ENCODE measurements around the gene LYST.

Gene LYST

GRCh38 chr1:235714205-235714897 lies 152.4 kb downstream of the LYST start:
- Histone ChIP-seq H3K27me3 (ENCODE audit: insufficient read depth, low read length, poor library complexity, severe bottlenecking) (no peaks in the 10 kb centered on the region), H3K9me2 (replicated peaks; ENCODE audit: low read depth, low read length) (no peaks in the 10 kb centered on the region), H3K4me3 (ENCODE audit: low read length, poor library complexity, severe bottlenecking) (no peak overlapping the region), H3K4me2 (ENCODE audit: low read depth, low read length, poor library complexity, severe bottlenecking) (no peak overlapping the region), H3K9me3 (ENCODE audit: insufficient read depth, low read depth, low read length) (no peaks in the 10 kb centered on the region), H3K36me3 (ENCODE audit: insufficient read depth, low read length) (no peaks in the 10 kb centered on the region), H3K9ac (ENCODE audit: low read depth, low read length, poor library complexity, severe bottlenecking) (no peak overlapping the region), H3K4me1 (ENCODE audit: insufficient read depth, low read length, poor library complexity, severe bottlenecking) (peaks cover 10% of the 10 kb centered on the region), H4K20me1 (ENCODE audit: insufficient read depth, low read length, poor library complexity, severe bottlenecking) (no peaks in the 10 kb centered on the region), H2AFZ (ENCODE audit: low read length) (no peak overlapping the region), H3F3A (ENCODE audit: low read depth) (no peaks in the 10 kb centered on the region), H3K79me2 (ENCODE audit: insufficient read depth, low read length) (no peaks in the 10 kb centered on the region)
- TF ChIP-seq EZH2phosphoT487 (IDR thresholded peaks at IDR 0.05; ENCODE audit: borderline replicate concordance) (no peak), CTCF (conservative IDR thresholded peaks at IDR 0.05; ENCODE audit: low read length) (no peak)

- Histone ChIP-seq H3K9me3 (ENCODE audit: insufficient read depth, low read depth, low read length) (no peaks in the 10 kb centered on the region), H3K4me1 (ENCODE audit: insufficient read depth, low read length, poor library complexity, severe bottlenecking) (peaks cover 18% of the 10 kb centered on the region), H3K4me3 (ENCODE audit: low read length, poor library complexity, severe bottlenecking) (no peak overlapping the region)
Observed at GRCh38 chr1:235712812-235713211, 153.9 kb downstream of the LYST start.

GRCh38 chr1:235710687-235711086 lies 156.0 kb downstream of the LYST start:
- Histone ChIP-seq H3K9ac (ENCODE audit: low read depth, low read length, poor library complexity, severe bottlenecking) (no peak overlapping the region), H3K36me3 (ENCODE audit: insufficient read depth, low read length) (no peaks in the 10 kb centered on the region), H4K20me1 (ENCODE audit: insufficient read depth, low read length, poor library complexity, severe bottlenecking) (no peaks in the 10 kb centered on the region), H3K9me3 (ENCODE audit: insufficient read depth, low read depth, low read length) (no peaks in the 10 kb centered on the region), H3K4me1 (ENCODE audit: insufficient read depth, low read length, poor library complexity, severe bottlenecking) (peaks cover 18% of the 10 kb centered on the region), H3F3A (ENCODE audit: low read depth) (no peaks in the 10 kb centered on the region), H3K4me3 (ENCODE audit: low read length, poor library complexity, severe bottlenecking) (no peak overlapping the region), H3K79me2 (ENCODE audit: insufficient read depth, low read length) (no peaks in the 10 kb centered on the region), H2AFZ (ENCODE audit: low read length) (no peak overlapping the region), H3K27me3 (ENCODE audit: insufficient read depth, low read length, poor library complexity, severe bottlenecking) (no peaks in the 10 kb centered on the region), H3K9me2 (replicated peaks; ENCODE audit: low read depth, low read length) (no peaks in the 10 kb centered on the region), H3K4me2 (ENCODE audit: low read depth, low read length, poor library complexity, severe bottlenecking) (no peak overlapping the region)
- no peak for TF ChIP-seq EZH2phosphoT487 (IDR thresholded peaks at IDR 0.05; ENCODE audit: borderline replicate concordance)
- TF ChIP-seq CTCF (conservative IDR thresholded peaks at IDR 0.05; ENCODE audit: low read length), result no peak

More at GRCh38 chr1:235712812-235713211, 153.9 kb downstream of the LYST start:
- no peaks in the 10 kb centered on the region for H3K9me2 ChIP-seq (replicated peaks; ENCODE audit: low read depth, low read length)
- no peaks in the 10 kb centered on the region for H3K27me3 ChIP-seq (ENCODE audit: insufficient read depth, low read length, poor library complexity, severe bottlenecking)
- H2AFZ ChIP-seq (ENCODE audit: low read length), result no peak overlapping the region
- H3K79me2 ChIP-seq (ENCODE audit: insufficient read depth, low read length), result no peaks in the 10 kb centered on the region
- TF ChIP-seq EZH2phosphoT487 (IDR thresholded peaks at IDR 0.05; ENCODE audit: borderline replicate concordance) (no peak), CTCF (conservative IDR thresholded peaks at IDR 0.05; ENCODE audit: low read length) (no peak)
- H3K4me2 ChIP-seq (ENCODE audit: low read depth, low read length, poor library complexity, severe bottlenecking), result no peak overlapping the region
- no peaks in the 10 kb centered on the region for H4K20me1 ChIP-seq (ENCODE audit: insufficient read depth, low read length, poor library complexity, severe bottlenecking)
- H3F3A ChIP-seq (ENCODE audit: low read depth), result no peaks in the 10 kb centered on the region
- no peak overlapping the region for H3K9ac ChIP-seq (ENCODE audit: low read depth, low read length, poor library complexity, severe bottlenecking)
- H3K36me3 ChIP-seq (ENCODE audit: insufficient read depth, low read length), result no peaks in the 10 kb centered on the region
